Effector CD8-positive, alpha-beta T cell (primary cell): ENCODE data around the gene ZFTA.

Experiments
- DNase-seq: peaks from one replicate; lab custom pipeline; 2025; lab: John Stamatoyannopoulos, UW

The ZFTA gene

DNA sequence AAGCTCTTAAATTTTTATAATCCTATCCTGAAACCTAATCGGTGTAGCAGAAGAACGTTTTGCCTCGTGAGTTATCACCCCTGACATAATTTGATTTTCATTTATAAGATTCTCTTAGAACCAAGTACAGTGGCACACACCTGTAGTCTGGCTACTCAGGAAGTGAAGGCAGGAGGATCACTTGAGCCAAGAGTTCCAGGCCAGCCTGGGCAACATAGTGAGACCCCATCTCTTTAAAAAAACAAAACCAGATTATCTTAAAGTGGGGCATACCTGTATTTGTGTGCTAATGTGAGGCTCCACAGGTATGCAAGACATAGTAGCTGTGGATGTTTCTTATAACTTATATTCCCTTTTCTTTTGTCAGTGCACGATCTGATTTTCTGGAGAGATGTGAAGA is 19.0 kb downstream of the ZFTA start:
- no peak for DNase-seq

DNA sequence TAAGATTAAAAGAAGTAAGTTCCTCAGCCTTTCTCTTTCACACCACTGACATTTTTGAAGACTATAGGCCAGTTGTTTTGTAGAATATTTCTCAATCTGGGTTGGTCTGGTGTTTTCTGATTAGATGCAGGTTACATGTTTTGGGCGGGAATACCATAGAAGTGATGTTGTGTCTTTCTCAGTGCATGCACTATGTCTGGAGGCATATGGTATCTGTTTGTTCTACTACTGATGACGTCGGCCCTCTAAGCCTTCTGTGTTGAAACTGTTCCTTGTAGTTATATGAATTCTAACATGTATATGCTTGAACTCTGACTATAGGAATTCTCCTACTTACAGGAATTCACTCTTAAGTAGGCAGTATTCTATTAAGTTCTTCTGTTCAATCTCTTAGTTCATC is 21.6 kb downstream of the ZFTA start:
- no peak for DNase-seq

DNA sequence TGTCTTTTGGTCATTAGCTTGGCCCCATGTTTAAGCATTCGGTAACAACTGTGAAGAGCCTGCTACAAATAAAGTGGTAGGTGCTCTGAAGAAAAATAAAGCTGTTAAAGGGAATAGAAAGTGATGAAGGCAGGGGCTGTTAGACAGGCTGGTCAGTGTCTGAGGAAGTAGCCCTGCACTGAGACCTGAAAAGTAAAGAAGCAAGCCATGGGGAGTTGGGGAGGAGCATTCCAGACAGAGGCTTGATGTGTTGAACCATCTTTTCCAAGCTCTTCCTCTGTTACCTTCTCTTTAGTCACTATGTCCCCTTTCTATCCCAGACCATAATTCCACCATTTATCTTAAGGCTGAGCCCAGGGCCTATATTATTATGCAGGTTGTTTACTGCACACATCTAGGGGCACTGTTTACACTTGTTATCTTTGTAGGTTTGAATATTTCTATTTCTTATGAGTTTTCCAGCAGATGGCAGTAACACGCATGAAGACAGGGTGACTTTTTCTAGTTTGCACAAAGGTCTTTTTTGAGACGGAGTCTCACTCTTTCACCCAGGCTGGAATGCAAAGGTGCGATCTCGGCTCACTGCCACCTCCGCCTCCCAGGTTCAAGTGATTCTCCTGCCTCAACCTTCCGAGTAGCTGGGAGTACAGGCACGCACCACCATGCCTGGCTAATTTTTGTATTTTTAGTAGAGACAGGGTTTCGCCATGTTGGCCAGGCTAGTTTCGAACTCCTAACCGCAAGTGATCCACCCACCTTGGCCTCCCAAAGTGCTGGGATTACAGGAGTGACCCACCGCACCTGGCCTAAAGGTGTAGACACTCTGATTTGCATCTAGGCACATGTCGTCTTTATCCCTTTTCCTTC is 23.0 kb downstream of the ZFTA start:
- DNase-seq: no peak

DNA sequence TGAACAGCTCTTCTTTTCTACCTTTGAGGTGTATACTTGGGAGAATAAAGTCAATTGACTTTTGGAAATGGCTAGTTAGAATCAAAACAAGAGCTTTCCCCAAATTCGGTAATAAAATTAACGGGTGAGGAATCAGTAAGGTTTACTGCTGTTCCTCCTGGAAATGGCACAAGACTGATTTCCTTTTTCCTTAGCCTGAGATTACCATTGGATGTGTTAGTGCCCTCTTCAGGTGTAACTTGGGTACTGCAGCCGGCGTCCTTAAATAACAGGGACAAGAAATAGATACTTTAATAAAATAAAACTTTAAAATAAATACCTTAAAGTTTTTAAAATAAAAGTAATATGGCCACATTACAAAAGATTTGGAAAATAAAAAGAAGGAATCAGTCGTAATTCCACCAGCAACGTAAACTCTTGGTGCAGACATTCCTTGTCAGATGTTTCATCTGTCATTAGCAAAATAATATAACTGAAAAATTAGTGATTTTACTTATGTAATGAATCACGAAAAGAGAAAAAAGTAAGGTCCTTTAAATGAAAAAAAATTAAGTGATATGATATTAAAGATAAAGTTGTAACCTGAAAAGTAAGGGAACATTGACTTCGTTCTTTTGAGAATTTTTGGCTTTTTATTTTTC is 29.7 kb downstream of the ZFTA start:
- peak; percentile 64 for DNase-seq

DNA sequence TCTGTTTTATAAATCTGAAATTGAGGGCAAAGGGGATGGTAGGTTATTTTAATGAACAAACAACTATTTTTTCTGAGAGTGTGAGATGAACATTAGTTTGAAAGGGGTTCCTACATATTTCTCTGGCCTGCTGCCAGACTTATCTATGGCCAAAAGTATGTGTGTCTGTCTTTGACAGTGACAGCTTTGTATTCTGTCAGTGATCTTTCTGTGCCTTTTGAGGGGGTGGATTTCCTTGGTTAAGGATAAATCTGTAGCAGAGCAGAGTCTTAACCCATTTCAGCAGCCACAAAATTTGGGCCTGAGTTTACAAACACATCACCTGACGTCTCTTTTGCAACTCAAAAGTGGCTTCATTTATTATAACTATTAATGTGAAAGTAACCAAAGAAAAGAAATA is 30.9 kb downstream of the ZFTA start:
- DNase-seq: no peak

DNA sequence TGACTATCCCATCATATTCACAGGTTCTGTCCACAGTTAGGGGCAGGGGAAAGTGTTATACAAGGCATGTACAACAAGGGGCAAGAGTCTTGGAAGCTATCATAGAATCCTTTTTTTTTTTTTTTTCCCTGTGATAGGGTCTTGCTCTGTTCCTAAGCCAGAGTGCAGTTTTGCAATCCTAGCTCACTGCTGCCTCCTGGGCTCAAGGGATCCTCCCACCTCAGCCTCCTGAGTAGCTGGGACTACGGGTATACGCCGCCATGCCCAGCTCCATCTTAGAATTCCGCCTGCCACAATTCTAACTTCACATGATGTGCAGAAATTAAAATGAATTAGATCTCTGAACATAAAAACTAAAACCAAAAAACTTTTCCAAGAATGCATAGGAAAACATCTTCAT is 31.7 kb downstream of the ZFTA start:
- no peak for DNase-seq

DNA sequence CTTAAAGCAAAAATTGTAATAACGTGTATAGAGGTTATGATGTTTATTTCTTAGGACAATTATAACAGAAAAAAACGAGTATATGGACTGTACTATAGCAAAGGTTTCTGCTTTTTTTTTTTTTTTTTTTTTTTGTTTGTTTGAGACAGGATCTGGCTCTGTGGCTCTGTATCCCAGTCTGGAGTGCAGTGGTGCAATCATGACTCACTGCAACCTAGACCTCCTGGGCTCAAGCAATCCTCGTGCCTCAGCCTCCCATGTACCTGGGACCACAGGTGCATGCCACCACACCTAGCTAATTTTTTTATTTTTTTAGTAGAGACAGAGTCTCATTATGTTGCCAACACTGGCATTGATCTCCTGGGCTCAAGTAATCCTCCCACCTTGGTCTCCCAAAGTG is 39.2 kb downstream of the ZFTA start:
- DNase-seq: no peak

DNA sequence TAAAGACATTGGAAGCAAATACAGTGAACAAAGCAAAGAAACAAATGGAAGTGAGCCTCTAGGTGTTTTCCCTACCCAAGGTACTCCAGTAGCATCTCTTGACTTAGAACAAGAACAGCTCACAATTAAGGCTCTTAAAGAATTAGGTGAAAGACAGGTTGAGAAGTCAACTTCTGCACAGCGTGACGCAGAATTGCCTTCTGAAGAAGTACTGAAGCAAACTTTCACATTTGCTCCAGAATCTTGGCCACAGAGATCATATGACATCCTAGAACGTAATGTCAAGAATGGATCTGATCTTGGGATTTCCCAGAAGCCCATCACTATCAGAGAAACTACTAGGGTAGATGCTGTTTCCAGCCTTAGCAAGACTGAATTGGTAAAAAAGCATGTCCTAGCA is 48.0 kb downstream of the ZFTA start:
- no peak for DNase-seq

DNA sequence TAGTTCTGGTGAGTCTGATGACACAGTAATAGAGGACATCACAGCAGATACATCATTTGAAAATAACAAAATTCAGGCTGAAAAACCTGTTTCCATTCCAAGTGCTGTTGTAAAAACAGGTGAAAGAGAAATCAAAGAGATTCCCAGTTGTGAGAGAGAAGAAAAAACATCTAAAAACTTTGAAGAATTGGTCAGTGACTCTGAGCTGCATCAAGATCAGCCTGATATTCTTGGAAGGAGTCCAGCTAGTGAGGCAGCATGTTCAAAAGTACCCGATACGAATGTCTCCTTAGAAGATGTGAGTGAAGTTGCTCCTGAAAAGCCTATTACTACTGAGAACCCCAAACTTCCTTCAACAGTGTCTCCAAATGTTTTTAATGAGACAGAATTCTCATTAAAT is 48.6 kb downstream of the ZFTA start:
- DNase-seq: no peak

DNA sequence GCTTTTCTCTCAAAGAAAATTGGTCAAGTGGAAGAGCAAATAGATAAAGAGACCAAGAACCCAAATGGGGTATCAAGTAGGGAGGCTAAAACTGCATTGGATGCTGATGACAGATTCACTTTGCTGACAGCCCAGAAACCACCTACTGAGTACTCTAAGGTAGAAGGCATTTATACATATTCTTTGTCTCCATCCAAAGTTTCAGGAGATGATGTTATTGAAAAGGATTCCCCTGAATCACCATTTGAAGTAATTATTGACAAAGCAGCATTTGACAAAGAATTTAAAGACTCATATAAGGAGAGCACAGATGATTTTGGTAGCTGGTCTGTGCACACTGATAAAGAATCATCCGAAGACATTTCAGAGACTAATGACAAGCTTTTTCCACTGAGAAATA is 49.6 kb downstream of the ZFTA start:
- no peak for DNase-seq
